DOHH2 (cell line): ENCODE results near the gene ADGRA1.

Source experiments
- H3F3A ChIP-seq: fragments of 200-600 bp; sonication (generic), shearing (Covaris generic); 2 replicates; pipeline ENCODE4 v1.6.0; 2016; ENCODE audit warnings: antibody characterized with exemption, mild to moderate bottlenecking; ENCODE audit not compliant: control insufficient read depth, insufficient read depth
- H3K27ac ChIP-seq: fragments of 200-600 bp; sonication (generic); 2 replicates; pipeline ENCODE4 v1.5.1; 2014; ENCODE audit warnings: low read depth, mild to moderate bottlenecking, low read length, moderate library complexity
- H3K27me3 ChIP-seq: fragments of 200-600 bp; sonication (generic); 2 replicates; pipeline ENCODE4 v1.6.1; 2014; ENCODE audit warnings: mild to moderate bottlenecking, low read length, mixed read lengths; ENCODE audit not compliant: control insufficient read depth
- H3K36me3 ChIP-seq: fragments of 200-600 bp; sonication (generic); 2 replicates; pipeline ENCODE4 v1.6.1; 2014; ENCODE audit warnings: mild to moderate bottlenecking, low read length, moderate library complexity, mixed read lengths; ENCODE audit not compliant: control insufficient read depth
- H3K4me1 ChIP-seq: fragments of 200-600 bp; sonication (generic); 2 replicates; pipeline ENCODE4 v1.6.1; 2014; ENCODE audit warnings: mild to moderate bottlenecking, low read length, mixed read lengths; ENCODE audit not compliant: control insufficient read depth
- H3K4me2 ChIP-seq: fragments of 200-600 bp; sonication (generic); 2 replicates; pipeline ENCODE4 v1.6.0; 2014; ENCODE audit warnings: mild to moderate bottlenecking, low read length, moderate library complexity
- H3K4me3 ChIP-seq: fragments of 200-600 bp; sonication (generic); 2 replicates; pipeline ENCODE4 v1.5.1; 2014; ENCODE audit warnings: mild to moderate bottlenecking, low read length, mixed read lengths
- H3K79me2 ChIP-seq: fragments of 200-600 bp; sonication (generic); 2 replicates; pipeline ENCODE4 v1.6.1; 2014; ENCODE audit warnings: mild to moderate bottlenecking, low read length, mixed read lengths; ENCODE audit not compliant: control insufficient read depth
- H3K9me2 ChIP-seq: fragments of 200-600 bp; sonication (generic); replicated peaks from 2 replicates; pipeline ENCODE4 v1.6.1; 2014; ENCODE audit warnings: mild to moderate bottlenecking, low read length, mixed read lengths; ENCODE audit not compliant: control insufficient read depth
- H3K9me3 ChIP-seq: fragments of 200-600 bp; sonication (generic); 2 replicates; pipeline ENCODE4 v1.6.1; 2014; ENCODE audit warnings: antibody characterized with exemption, low read length, mixed read lengths; ENCODE audit not compliant: control insufficient read depth, insufficient read depth
- H4K20me1 ChIP-seq: fragments of 200-600 bp; sonication (generic); 2 replicates; pipeline ENCODE4 v1.6.0; 2014; ENCODE audit warnings: low read depth, mild to moderate bottlenecking, antibody characterized with exemption, low read length, moderate library complexity; ENCODE audit not compliant: control insufficient read depth, insufficient read depth
- CTCF ChIP-seq: fragments of 200-600 bp; sonication (generic); IDR thresholded peaks from one replicate; pipeline ENCODE4 v1.5.1; 2014; ENCODE audit warnings: antibody characterized with exemption, mild to moderate bottlenecking, low read depth, low read length; ENCODE audit not compliant: poor library complexity, severe bottlenecking
- EZH2phosphoT487 ChIP-seq: fragments of 200-600 bp; sonication (generic); IDR thresholded peaks from 2 replicates; pipeline ENCODE4 v1.6.1; 2017; ENCODE audit warnings: borderline replicate concordance, mild to moderate bottlenecking, antibody characterized with exemption, low read length, moderate library complexity, mixed read lengths

The ADGRA1 gene

GRCh38 chr10:133104963-133105640, 17.4 kb downstream of the ADGRA1 start:
- Histone ChIP-seq H3K4me1 (no peaks in the 10 kb centered on the region), H3K36me3 (no peaks in the 10 kb centered on the region), H3K9me3 (peaks cover 28% of the 10 kb centered on the region), H3K9me2 (no peaks in the 10 kb centered on the region), H3K79me2 (no peaks in the 10 kb centered on the region), H3K27ac (no peak overlapping the region), H3K27me3 (no peaks in the 10 kb centered on the region), H3K4me2 (no peak overlapping the region), H4K20me1 (no peaks in the 10 kb centered on the region), H3F3A (no peaks in the 10 kb centered on the region), H3K4me3 (no peak overlapping the region)
- TF ChIP-seq EZH2phosphoT487 (no peak), CTCF (no peak)

GRCh38 chr10:133105686-133106390, 18.1 kb downstream of the ADGRA1 start:
- no peak overlapping the region for H3K4me3 ChIP-seq
- TF ChIP-seq EZH2phosphoT487 (no peak), CTCF (no peak)
- no peaks in the 10 kb centered on the region for H3K36me3 ChIP-seq
- H3K9me3 ChIP-seq, result peaks cover 28% of the 10 kb centered on the region
- H4K20me1 ChIP-seq, result no peaks in the 10 kb centered on the region
- no peaks in the 10 kb centered on the region for H3K9me2 ChIP-seq
- no peaks in the 10 kb centered on the region for H3F3A ChIP-seq
- no peak overlapping the region for H3K4me2 ChIP-seq
- no peaks in the 10 kb centered on the region for H3K27me3 ChIP-seq
- no peaks in the 10 kb centered on the region for H3K79me2 ChIP-seq
- no peak overlapping the region for H3K27ac ChIP-seq
- H3K4me1 ChIP-seq, result no peaks in the 10 kb centered on the region

DNA sequence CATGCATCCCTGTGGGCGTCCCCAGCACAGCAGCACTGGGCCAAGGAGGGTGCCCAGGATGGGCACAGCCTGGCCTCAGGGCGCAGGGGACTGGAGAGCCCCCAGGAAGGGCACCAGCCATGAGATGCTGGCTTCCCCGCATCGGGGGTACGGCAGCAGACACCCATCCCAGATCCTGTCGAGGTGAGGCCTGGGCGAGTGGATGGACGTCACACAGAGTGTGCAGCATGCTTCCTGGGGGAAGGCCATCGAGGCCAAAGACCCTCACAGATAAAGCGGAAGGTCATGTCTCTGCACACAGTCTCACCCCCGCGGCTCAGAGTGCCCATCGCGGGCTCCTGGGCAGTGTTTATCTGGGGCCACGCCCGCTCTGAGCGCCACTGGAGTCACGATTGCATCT, 18.8 kb downstream of the ADGRA1 start:
- H3K27me3 ChIP-seq, result no peaks in the 10 kb centered on the region
- H3K79me2 ChIP-seq, result no peaks in the 10 kb centered on the region

More for the DNA sequence above, 18.8 kb downstream of the ADGRA1 start:
- Histone ChIP-seq H4K20me1 (no peaks in the 10 kb centered on the region), H3F3A (no peaks in the 10 kb centered on the region), H3K9me2 (no peaks in the 10 kb centered on the region), H3K9me3 (peaks cover 28% of the 10 kb centered on the region), H3K27ac (no peak overlapping the region), H3K4me1 (no peaks in the 10 kb centered on the region), H3K4me3 (no peak overlapping the region), H3K36me3 (no peaks in the 10 kb centered on the region), H3K4me2 (no peak overlapping the region)
- TF ChIP-seq EZH2phosphoT487, result no peak
- no peak for TF ChIP-seq CTCF
